Measurements from ENCODE around the gene ZSWIM7.
A peak's percentile ranks its signal among the peaks of the same experiment; 100 is the strongest.

Gene ZSWIM7

DNA sequence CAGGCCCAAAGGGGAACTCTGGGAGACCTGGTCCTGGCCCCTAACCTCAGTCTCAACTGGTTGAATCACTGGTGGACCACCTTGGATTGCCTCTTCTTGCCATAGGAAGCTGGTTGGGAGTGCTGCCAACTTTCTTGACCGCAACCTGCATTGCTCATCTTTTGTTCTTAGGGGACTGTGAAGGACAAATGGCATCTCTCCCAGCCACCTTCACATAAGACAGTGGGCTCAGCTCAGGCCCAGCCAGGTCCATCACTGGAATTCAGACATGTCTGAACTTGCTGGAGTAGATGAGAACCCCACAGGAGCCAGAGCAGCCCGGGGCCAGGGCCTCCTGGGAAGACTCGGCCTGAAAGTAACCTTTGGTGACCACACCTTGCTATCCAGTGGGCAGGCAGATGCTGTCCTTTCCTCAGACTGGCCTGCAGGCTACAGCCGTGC is 35.8 kb downstream of the ZSWIM7 start:
- peak; percentile 56 to 87 for DNase-seq (ENCODE audit: low read depth in 2 of 2)
- no peak overlapping the region for H3K4me3 ChIP-seq (replicated peaks in 1 of 2; ENCODE audit: low read depth in 2 of 2, low read length in 2 of 2)

DNA sequence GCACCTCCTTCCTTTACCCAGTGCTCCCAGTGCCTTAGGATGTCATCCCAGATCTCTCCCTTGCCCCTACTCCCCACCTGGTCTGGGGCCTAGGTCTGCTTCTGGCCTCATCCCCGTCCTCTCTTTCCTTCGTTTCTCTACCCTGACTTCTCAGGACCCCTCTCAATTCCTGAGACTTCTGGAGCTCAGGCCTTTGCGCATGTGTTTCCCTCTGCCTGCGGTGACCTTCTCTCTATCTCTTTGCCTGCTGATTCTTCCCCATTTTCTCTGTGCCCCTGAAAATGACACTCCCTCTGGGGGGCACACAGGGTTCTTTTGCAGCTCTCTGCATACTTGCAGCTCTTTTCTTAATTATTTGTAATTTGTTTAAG is 41.0 kb downstream of the ZSWIM7 start:
- TF ChIP-seq, protein P1, sequence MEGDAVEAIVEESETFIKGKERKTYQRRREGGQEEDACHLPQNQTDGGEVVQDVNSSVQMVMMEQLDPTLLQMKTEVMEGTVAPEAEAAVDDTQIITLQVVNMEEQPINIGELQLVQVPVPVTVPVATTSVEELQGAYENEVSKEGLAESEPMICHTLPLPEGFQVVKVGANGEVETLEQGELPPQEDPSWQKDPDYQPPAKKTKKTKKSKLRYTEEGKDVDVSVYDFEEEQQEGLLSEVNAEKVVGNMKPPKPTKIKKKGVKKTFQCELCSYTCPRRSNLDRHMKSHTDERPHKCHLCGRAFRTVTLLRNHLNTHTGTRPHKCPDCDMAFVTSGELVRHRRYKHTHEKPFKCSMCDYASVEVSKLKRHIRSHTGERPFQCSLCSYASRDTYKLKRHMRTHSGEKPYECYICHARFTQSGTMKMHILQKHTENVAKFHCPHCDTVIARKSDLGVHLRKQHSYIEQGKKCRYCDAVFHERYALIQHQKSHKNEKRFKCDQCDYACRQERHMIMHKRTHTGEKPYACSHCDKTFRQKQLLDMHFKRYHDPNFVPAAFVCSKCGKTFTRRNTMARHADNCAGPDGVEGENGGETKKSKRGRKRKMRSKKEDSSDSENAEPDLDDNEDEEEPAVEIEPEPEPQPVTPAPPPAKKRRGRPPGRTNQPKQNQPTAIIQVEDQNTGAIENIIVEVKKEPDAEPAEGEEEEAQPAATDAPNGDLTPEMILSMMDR (IDR thresholded peaks at IDR 0.05; ENCODE audit: low read depth, low read length): no peak
- no peak for DNase-seq (ENCODE audit: low read depth in 2 of 2)
- no peak overlapping the region for H3K4me3 ChIP-seq (replicated peaks in 1 of 2; ENCODE audit: low read depth in 2 of 2, low read length in 2 of 2)

More for the DNA sequence above, 35.8 kb downstream of the ZSWIM7 start:
- TF ChIP-seq, protein P1 (IDR thresholded peaks at IDR 0.05; ENCODE audit: low read depth, low read length): no peak

DNA sequence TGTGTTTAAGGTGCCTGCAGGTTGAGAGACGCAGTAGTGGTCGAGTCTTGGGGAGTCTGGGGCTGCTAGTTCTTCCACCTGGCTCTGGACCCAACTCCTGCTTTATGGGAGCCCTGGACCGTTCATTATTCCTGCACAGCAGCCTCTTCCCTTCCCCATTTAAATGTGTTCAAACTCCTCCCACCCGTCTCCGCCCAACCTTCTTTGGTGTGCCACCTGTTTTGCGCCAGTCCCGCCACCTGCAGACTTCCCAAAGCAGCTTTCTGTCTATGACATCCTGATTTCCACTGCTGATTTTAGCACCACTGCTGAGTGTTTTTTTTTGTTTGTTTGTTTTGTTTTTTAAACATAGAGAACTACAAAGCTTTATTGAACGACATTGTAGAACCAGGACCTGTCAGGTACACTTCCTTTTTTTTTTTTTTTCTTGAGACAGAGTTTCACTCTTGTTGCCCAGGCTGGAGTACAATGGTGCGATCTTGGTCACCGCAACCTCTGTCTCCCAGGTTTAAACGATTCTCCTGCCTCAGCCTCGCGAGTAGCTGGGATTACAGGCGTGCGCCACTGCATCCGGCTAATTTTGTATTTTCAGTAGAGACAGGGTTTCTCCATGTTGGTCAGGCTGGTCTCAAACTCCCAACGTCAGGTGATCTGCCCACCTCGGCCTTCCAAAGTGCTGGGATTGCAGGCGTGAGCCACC is 41.7 kb downstream of the ZSWIM7 start:
- H3K4me3 ChIP-seq (replicated peaks in 1 of 2; ENCODE audit: low read depth in 2 of 2, low read length in 2 of 2): no peak overlapping the region
- DNase-seq (ENCODE audit: low read depth in 2 of 2): no peak
- TF ChIP-seq, protein P1 (IDR thresholded peaks at IDR 0.05; ENCODE audit: low read depth, low read length): no peak

DNA sequence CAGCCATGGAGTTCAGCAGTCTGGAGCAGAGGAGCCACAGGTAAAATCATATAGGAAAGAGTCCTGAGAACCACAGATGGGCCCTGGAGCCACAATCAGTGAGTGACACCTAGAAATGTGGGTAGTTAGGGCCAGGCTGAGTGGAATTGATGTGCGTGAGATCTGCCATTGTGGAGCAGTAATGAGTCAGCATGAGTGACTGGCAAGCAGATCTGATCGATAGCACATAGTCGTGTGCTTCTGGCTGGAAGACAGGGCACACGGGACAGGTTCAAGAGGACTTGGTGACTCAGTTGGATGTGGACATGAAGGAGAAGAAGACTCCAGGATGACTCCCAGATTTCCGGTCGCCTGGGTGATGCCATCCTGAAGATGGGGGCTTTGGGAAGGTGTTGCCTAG is 42.3 kb downstream of the ZSWIM7 start:
- TF ChIP-seq, protein P1 (IDR thresholded peaks at IDR 0.05; ENCODE audit: low read depth, low read length): no peak
- DNase-seq (ENCODE audit: low read depth in 2 of 2): no peak
- no peak overlapping the region for H3K4me3 ChIP-seq (replicated peaks in 1 of 2; ENCODE audit: low read depth in 2 of 2, low read length in 2 of 2)

DNA sequence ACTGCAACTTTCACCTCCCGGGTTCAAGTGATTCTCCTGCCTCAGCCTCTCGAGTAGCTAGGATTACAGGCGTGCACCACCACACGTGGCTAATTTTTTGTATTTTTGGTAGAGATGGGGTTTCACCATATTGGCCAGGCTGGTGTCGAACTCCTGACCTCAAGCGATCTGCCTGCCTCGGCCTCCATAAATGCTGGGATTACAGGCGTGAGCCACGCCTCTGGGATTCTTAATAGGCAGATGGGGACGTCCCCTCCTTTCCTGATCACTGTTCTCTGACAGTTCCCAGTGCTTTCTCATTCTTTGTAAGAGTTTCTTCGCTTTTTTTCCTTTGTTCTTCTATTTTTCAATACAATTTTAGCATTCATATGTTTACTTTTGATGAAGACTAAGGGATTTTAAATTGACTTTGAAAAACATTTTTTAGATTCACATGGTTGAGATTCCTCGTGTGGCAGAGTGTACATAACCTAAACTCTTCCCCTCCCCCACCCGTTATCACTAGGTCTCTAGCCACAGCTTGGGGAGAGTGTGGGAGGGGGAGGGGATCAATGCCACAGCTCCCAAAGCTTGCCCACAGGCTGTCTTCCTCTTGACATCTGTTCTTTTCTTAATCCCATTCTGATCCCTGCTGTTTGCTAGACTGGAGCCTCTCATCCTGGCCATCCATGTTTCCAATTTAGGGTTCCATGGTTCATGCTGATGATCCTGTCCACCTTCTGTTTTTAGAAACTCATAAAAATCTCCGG is 43.5 kb downstream of the ZSWIM7 start:
- DNase-seq (ENCODE audit: low read depth in 2 of 2): no peak

DNA sequence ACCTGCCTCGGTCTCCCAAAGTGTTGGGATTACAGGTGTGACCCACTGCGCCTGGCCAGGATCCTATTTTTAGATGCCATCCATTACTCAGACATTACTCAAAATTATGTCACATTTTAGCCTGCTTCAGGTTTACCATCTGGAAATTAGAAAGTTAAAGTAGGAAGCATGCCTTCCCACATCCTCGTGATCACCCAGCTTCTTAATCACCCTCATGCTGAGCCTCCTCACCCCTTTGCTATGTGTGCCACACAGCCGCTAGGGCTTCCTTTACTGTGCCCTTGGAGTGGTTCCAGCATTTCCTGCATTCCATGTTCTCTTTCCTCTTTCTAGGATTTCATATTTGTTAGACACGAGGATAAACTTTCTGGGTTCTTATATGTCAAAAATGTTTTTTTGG is 45.3 kb downstream of the ZSWIM7 start:
- no peak overlapping the region for H3K4me3 ChIP-seq (replicated peaks in 1 of 2; ENCODE audit: low read depth in 2 of 2, low read length in 2 of 2)
- peak; percentile 85 to 88 for DNase-seq (ENCODE audit: low read depth in 2 of 2)
- TF ChIP-seq, protein P1 (IDR thresholded peaks at IDR 0.05; ENCODE audit: low read depth, low read length): no peak

More for the DNA sequence above, 43.5 kb downstream of the ZSWIM7 start:
- no peak overlapping the region for H3K4me3 ChIP-seq (replicated peaks in 1 of 2; ENCODE audit: low read depth in 2 of 2, low read length in 2 of 2)
- TF ChIP-seq, protein P1 (IDR thresholded peaks at IDR 0.05; ENCODE audit: low read depth, low read length): no peak
